Keratinocyte (primary cell): ENCODE measurements around the gene LDLRAD4. TPM values are rescaled to one million over a fixed set of nuclear protein-coding genes. Genes with fewer than 3 reads are reported as not detected.

ENCODE experiments used
- DNase-seq: peaks from one replicate; pipeline ENCODE4 v3.0.0-alpha.2; 2011; ENCODE audit warnings: low read depth, missing footprints, low spot score
- FAIRE-seq: peaks from 2 replicates; lab custom pipeline; 2011; peaks lifted over from hg19 to GRCh38; lab: Jason Lieb, UNC
- H2AFZ ChIP-seq: 2 replicates; pipeline ENCODE4 v1.6.0; 2012; ENCODE audit warnings: low read length, control low read depth, inconsistent platforms; ENCODE audit not compliant: control insufficient read depth
- H3K27ac ChIP-seq: 2 replicates; pipeline ENCODE4 v1.5.1; 2011; ENCODE audit warnings: low read length; ENCODE audit not compliant: control insufficient read depth, insufficient read depth
- H3K27me3 ChIP-seq: 3 replicates; pipeline ENCODE4 v1.6.0; 2011; ENCODE audit warnings: low read length; ENCODE audit not compliant: control insufficient read depth, insufficient read depth; ENCODE audit errors: extremely low read depth
- H3K36me3 ChIP-seq, 2 experiments: 2 replicates in 1 of 2; 3 replicates in 1 of 2; pipeline ENCODE4 v1.5.1; 2011; ENCODE audit warnings: low read length in 2 of 2, mild to moderate bottlenecking in 1 of 2; ENCODE audit not compliant: control insufficient read depth in 2 of 2, insufficient read depth in 2 of 2; ENCODE audit errors: extremely low read depth in 1 of 2
- H3K4me1 ChIP-seq: 3 replicates; pipeline ENCODE4 v1.5.1; 2011; ENCODE audit warnings: low read length; ENCODE audit not compliant: control insufficient read depth, insufficient read depth; ENCODE audit errors: extremely low read depth
- H3K4me2 ChIP-seq: 3 replicates; pipeline ENCODE4 v1.6.0; 2011; ENCODE audit warnings: low read depth, low read length; ENCODE audit not compliant: control insufficient read depth, insufficient read depth; ENCODE audit errors: extremely low read depth
- H3K4me3 ChIP-seq, 3 experiments: fragments of 200-600 bp in 1 of 3; sonication (generic) in 1 of 3; 2 replicates in 2 of 3; 3 replicates in 1 of 3; pipeline ENCODE4 v1.5.1; 2011 to 2016; ENCODE audit warnings: low read length in 3 of 3, mild to moderate bottlenecking in 3 of 3, control low read depth in 2 of 3, inconsistent platforms in 1 of 3, low read depth in 1 of 3, mixed read lengths in 1 of 3, mixed run types in 1 of 3, moderate library complexity in 1 of 3; ENCODE audit not compliant: control insufficient read depth in 2 of 3, insufficient read depth in 2 of 3; ENCODE audit errors: extremely low read depth in 1 of 3
- H3K79me2 ChIP-seq: 2 replicates; pipeline ENCODE4 v1.6.0; 2012; ENCODE audit warnings: low read length; ENCODE audit not compliant: control insufficient read depth, insufficient read depth
- H3K9ac ChIP-seq: 3 replicates; pipeline ENCODE4 v1.6.0; 2011; ENCODE audit warnings: low read length; ENCODE audit not compliant: control insufficient read depth, insufficient read depth; ENCODE audit errors: extremely low read depth
- H3K9me1 ChIP-seq: 3 replicates; pipeline ENCODE4 v1.6.0; 2011; ENCODE audit warnings: low read length; ENCODE audit not compliant: control insufficient read depth, insufficient read depth; ENCODE audit errors: extremely low read depth
- H3K9me3 ChIP-seq: 2 replicates; pipeline ENCODE4 v1.5.1; 2012; ENCODE audit warnings: low read depth, low read length; ENCODE audit not compliant: control insufficient read depth
- H4K20me1 ChIP-seq: 3 replicates; pipeline ENCODE4 v1.6.0; 2011; ENCODE audit warnings: low read length; ENCODE audit not compliant: control insufficient read depth, insufficient read depth; ENCODE audit errors: extremely low read depth
- CTCF ChIP-seq, 3 experiments: IDR thresholded peaks in 1 of 3; conservative IDR thresholded peaks in 1 of 3; optimal IDR thresholded peaks in 1 of 3; 2 replicates in 2 of 3; 3 replicates in 1 of 3; pipeline versions ENCODE3 to v1.5.1; 2011; ENCODE audit warnings: low read length in 3 of 3, mild to moderate bottlenecking in 3 of 3, moderate library complexity in 2 of 3, control low read depth in 1 of 3, inconsistent platforms in 1 of 3; ENCODE audit not compliant: insufficient read depth in 2 of 3; ENCODE audit errors: extremely low read depth in 1 of 3
- EZH2 ChIP-seq: IDR thresholded peaks from one replicate; pipeline ENCODE4 v1.6.1; 2012; ENCODE audit warnings: inconsistent platforms, mild to moderate bottlenecking, low read length, moderate library complexity
- dilution Hi-C: fragments of 300-500 bp; cut with MboI; formaldehyde crosslinking; loops from one replicate; pipeline ENCODE4 v1.7.0; 2020; ENCODE audit warnings: low sequenced_read_pairs; ENCODE audit not compliant: extremely low pct_ligation_motif_present
- polyA plus RNA-seq, 5 experiments: library from polyadenylated mRNA; depleted of rRNA in 3 of 5; stranded (reverse) in 3 of 5; stranded (forward) in 1 of 5; unstranded in 1 of 5; fragments of >200 nt; gene quantifications; 1 replicate in 1 of 5; 2 replicates in 3 of 5; 3 replicates in 1 of 5; pipeline versions ENCODE4 v1.2.1 to v1.2.3, GENCODE V29; 2011 to 2012; ENCODE audit warnings: missing spikeins in 2 of 5, low read depth in 1 of 5, low replicate concordance in 1 of 5

LDLRAD4 gene
- polyA plus RNA-seq, 1 donor (not counting 4 experiments of a cell fraction or from before 2014, with no cell fraction given) = not detected

GRCh38 chr18:13382954-13383827 is 164.6 kb downstream of the LDLRAD4 start:
- no peaks in the 10 kb centered on the region for H4K20me1 ChIP-seq
- no peaks in the 10 kb centered on the region for H3K27me3 ChIP-seq
- FAIRE-seq = no peak
- H2AFZ ChIP-seq = no peak overlapping the region
- no peak overlapping the region for H3K4me3 ChIP-seq
- H3K9me1 ChIP-seq = no peaks in the 10 kb centered on the region
- no peak overlapping the region for H3K27ac ChIP-seq
- dilution Hi-C loops = no loop called here
- no peaks in the 10 kb centered on the region for H3K4me1 ChIP-seq
- H3K36me3 ChIP-seq = no peaks in the 10 kb centered on the region
- no peaks in the 10 kb centered on the region for H3K9me3 ChIP-seq
- H3K4me2 ChIP-seq = no peak overlapping the region
- H3K79me2 ChIP-seq = no peaks in the 10 kb centered on the region
- no peak overlapping the region for H3K9ac ChIP-seq
- DNase-seq = no peak
- TF ChIP-seq EZH2 (no peak), CTCF (optimal IDR thresholded peaks at IDR 0.05 in 1 of 3, IDR thresholded peaks at IDR 0.05 in 1 of 3, conservative IDR thresholded peaks at IDR 0.05 in 1 of 3; ENCODE audit: extremely low read depth in 1 of 3, insufficient read depth in 2 of 3, low read length in 3 of 3) (no peak)

- Histone ChIP-seq H2AFZ (no peak overlapping the region), H3K27ac (no peak overlapping the region), H3K9me3 (no peaks in the 10 kb centered on the region), H3K4me3 (no peak overlapping the region), H3K79me2 (no peaks in the 10 kb centered on the region), H4K20me1 (no peaks in the 10 kb centered on the region), H3K9me1 (no peaks in the 10 kb centered on the region), H3K9ac (no peak overlapping the region), H3K36me3 (no peaks in the 10 kb centered on the region), H3K27me3 (no peaks in the 10 kb centered on the region), H3K4me2 (no peak overlapping the region), H3K4me1 (no peaks in the 10 kb centered on the region)
- dilution Hi-C loops = no loop called here
- no peak for TF ChIP-seq EZH2
- TF ChIP-seq CTCF (optimal IDR thresholded peaks at IDR 0.05 in 1 of 3, IDR thresholded peaks at IDR 0.05 in 1 of 3, conservative IDR thresholded peaks at IDR 0.05 in 1 of 3; ENCODE audit: extremely low read depth in 1 of 3, insufficient read depth in 2 of 3, low read length in 3 of 3) = no peak
- FAIRE-seq (no peak), DNase-seq (no peak)
Observed at GRCh38 chr18:13386891-13387801, 168.6 kb downstream of the LDLRAD4 start.
